RWPE2 (cell line): ENCODE results near the gene NMNAT3.

Experiments
- ATAC-seq: fragments of 200-7000 bp; cut with Tn5 transposase; 3 replicates; pipeline ENCODE4 v1.9.1; 2021; ENCODE audit warnings: low read depth
- DNase-seq: peaks from one replicate; pipeline ENCODE4 v3.0.0-alpha.2; 2020; ENCODE audit warnings: low spot score
- H3K27ac ChIP-seq: fragments of 450-650 bp; 2 replicates; pipeline ENCODE4 v1.5.1; 2017; ENCODE audit warnings: mild to moderate bottlenecking; ENCODE audit not compliant: poor library complexity, severe bottlenecking
- H3K27me3 ChIP-seq: fragments of 250-450 bp; sonication (Bioruptor Pico); 2 replicates; pipeline ENCODE4 v1.5.1; 2021; ENCODE audit warnings: mild to moderate bottlenecking, moderate library complexity; ENCODE audit not compliant: insufficient read depth, poor library complexity, severe bottlenecking
- H3K36me3 ChIP-seq: fragments of 250-450 bp; sonication (Bioruptor Pico); 2 replicates; pipeline ENCODE4 v1.5.1; 2020; ENCODE audit warnings: low read depth, mild to moderate bottlenecking, moderate library complexity
- H3K4me1 ChIP-seq: fragments of 250-450 bp; sonication (Bioruptor Pico); 2 replicates; pipeline ENCODE4 v1.5.1; 2021; ENCODE audit warnings: mild to moderate bottlenecking, moderate library complexity; ENCODE audit not compliant: insufficient read depth, poor library complexity, severe bottlenecking
- H3K4me3 ChIP-seq: fragments of 250-450 bp; sonication (Bioruptor Pico); 2 replicates; pipeline ENCODE4 v1.5.1; 2021; ENCODE audit warnings: mild to moderate bottlenecking, moderate library complexity; ENCODE audit not compliant: severe bottlenecking
- H3K9me3 ChIP-seq: fragments of 250-450 bp; sonication (Bioruptor Pico); 2 replicates; pipeline ENCODE4 v1.5.1; 2021; ENCODE audit warnings: mild to moderate bottlenecking, moderate library complexity; ENCODE audit not compliant: severe bottlenecking
- TF ChIP-seq, protein P1 (sequence below): fragments of 450-650 bp; IDR thresholded peaks from one replicate; pipeline ENCODE4 v1.5.1; 2017; ENCODE audit warnings: mild to moderate bottlenecking, moderate library complexity; ENCODE audit not compliant: poor library complexity, severe bottlenecking

Gene NMNAT3

DNA sequence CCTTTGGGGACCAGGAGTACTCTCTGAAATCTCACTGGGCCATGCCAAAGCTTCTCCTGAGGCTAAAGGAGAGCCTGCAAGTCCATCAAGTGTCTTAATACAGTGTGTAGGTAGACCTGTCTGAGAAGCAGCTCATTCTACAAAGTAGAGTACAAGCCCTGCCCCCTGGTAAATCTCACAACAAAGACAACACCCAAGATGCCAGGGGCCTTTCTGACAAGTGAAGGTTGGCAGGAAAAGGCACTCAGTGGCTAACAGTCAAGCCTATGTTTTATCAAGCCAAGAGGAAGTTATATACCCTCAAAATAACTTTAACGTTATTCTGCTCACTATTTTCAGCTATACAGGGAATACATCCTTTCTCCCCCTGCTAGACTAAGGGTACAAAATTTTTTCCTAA, 58.3 kb downstream of the NMNAT3 start:
- DNase-seq, result no peak
- ATAC-seq, result no peak
- H3K27ac ChIP-seq, result no peak overlapping the region

GRCh38 chr3:139617672-139618268, 60.0 kb downstream of the NMNAT3 start:
- no peak for DNase-seq
- Histone ChIP-seq H3K27ac (no peak overlapping the region), H3K9me3 (no peaks in the 10 kb centered on the region), H3K4me1 (no peaks in the 10 kb centered on the region), H3K4me3 (no peak overlapping the region), H3K36me3 (no peaks in the 10 kb centered on the region), H3K27me3 (no peaks in the 10 kb centered on the region)
- ATAC-seq, result no peak
- TF ChIP-seq, protein P1, sequence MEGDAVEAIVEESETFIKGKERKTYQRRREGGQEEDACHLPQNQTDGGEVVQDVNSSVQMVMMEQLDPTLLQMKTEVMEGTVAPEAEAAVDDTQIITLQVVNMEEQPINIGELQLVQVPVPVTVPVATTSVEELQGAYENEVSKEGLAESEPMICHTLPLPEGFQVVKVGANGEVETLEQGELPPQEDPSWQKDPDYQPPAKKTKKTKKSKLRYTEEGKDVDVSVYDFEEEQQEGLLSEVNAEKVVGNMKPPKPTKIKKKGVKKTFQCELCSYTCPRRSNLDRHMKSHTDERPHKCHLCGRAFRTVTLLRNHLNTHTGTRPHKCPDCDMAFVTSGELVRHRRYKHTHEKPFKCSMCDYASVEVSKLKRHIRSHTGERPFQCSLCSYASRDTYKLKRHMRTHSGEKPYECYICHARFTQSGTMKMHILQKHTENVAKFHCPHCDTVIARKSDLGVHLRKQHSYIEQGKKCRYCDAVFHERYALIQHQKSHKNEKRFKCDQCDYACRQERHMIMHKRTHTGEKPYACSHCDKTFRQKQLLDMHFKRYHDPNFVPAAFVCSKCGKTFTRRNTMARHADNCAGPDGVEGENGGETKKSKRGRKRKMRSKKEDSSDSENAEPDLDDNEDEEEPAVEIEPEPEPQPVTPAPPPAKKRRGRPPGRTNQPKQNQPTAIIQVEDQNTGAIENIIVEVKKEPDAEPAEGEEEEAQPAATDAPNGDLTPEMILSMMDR, result no peak

More for the DNA sequence above, 58.3 kb downstream of the NMNAT3 start:
- Histone ChIP-seq H3K9me3 (no peaks in the 10 kb centered on the region), H3K27me3 (no peaks in the 10 kb centered on the region), H3K4me3 (no peak overlapping the region), H3K4me1 (no peaks in the 10 kb centered on the region), H3K36me3 (no peaks in the 10 kb centered on the region)
- TF ChIP-seq, protein P1, result no peak

- no peaks in the 10 kb centered on the region for H3K4me1 ChIP-seq
- H3K27ac ChIP-seq, result no peak overlapping the region
- H3K4me3 ChIP-seq, result no peak overlapping the region
- H3K27me3 ChIP-seq, result no peaks in the 10 kb centered on the region
- ATAC-seq (no peak), DNase-seq (no peak)
- TF ChIP-seq, protein P1, result no peak
- no peaks in the 10 kb centered on the region for H3K36me3 ChIP-seq
- no peaks in the 10 kb centered on the region for H3K9me3 ChIP-seq
Observed at GRCh38 chr3:139611528-139611927, 66.2 kb downstream of the NMNAT3 start.

GRCh38 chr3:139610886-139611285, 66.9 kb downstream of the NMNAT3 start:
- Histone ChIP-seq H3K27me3 (no peaks in the 10 kb centered on the region), H3K4me3 (no peak overlapping the region), H3K9me3 (no peaks in the 10 kb centered on the region), H3K4me1 (no peaks in the 10 kb centered on the region), H3K36me3 (no peaks in the 10 kb centered on the region), H3K27ac (no peak overlapping the region)
- ATAC-seq (no peak), DNase-seq (no peak)
- TF ChIP-seq, protein P1, result no peak

GRCh38 chr3:139608924-139609323, 68.8 kb downstream of the NMNAT3 start:
- Histone ChIP-seq H3K36me3 (no peaks in the 10 kb centered on the region), H3K4me3 (no peak overlapping the region), H3K4me1 (no peaks in the 10 kb centered on the region), H3K27ac (no peak overlapping the region), H3K9me3 (no peaks in the 10 kb centered on the region), H3K27me3 (no peaks in the 10 kb centered on the region)
- TF ChIP-seq, protein P1, result no peak
- no peak for ATAC-seq
- no peak for DNase-seq
